Renal pelvis (tissue), 4 donors: Measurements from ENCODE around the gene UNC79. TPM values are rescaled to one million over a fixed set of nuclear protein-coding genes. Genes with fewer than 3 reads are reported as not detected.
"Not testable (repeated sequence)": the region's sequence is repeated elsewhere in the genome, so short reads cannot be mapped to it uniquely, and the experiment has no call there.

Source experiments
- DNase-seq: peaks from one replicate; pipeline ENCODE4 v3.0.0-alpha.2; 2013
- polyA plus RNA-seq, 3 donors: library from polyadenylated mRNA; unstranded; fragments of 120-200 nt; gene quantifications; one replicate each; pipeline ENCODE4 v1.2.1, GENCODE V29; 2013; ENCODE audit not compliant: insufficient read length in 3 of 3

The UNC79 gene
- polyA plus RNA-seq, 3 donors = 0.67 to 1.5 (median 1.5) TPM

- DNase-seq = peak; percentile 24
Measured at GRCh38 chr14:93493054-93493453, 62.3 kb downstream of the UNC79 start.

GRCh38 chr14:93493622-93494021, 62.9 kb downstream of the UNC79 start:
- DNase-seq = not testable (repeated sequence)

- no peak for DNase-seq
Measured at GRCh38 chr14:93496856-93497741, 66.4 kb downstream of the UNC79 start.

GRCh38 chr14:93510056-93510455, 79.3 kb downstream of the UNC79 start:
- DNase-seq = no peak

- no peak for DNase-seq
Measured at GRCh38 chr14:93511001-93511400, 80.3 kb downstream of the UNC79 start.

- no peak for DNase-seq
Measured at GRCh38 chr14:93520053-93520607, 89.4 kb downstream of the UNC79 start.

GRCh38 chr14:93522221-93522620, 91.5 kb downstream of the UNC79 start:
- DNase-seq = no peak

- not testable (repeated sequence) for DNase-seq
Measured at GRCh38 chr14:93525216-93525615, 94.5 kb downstream of the UNC79 start.

- DNase-seq = no peak
Measured at GRCh38 chr14:93525696-93526451, 95.1 kb downstream of the UNC79 start.

- no peak for DNase-seq
Measured at GRCh38 chr14:93527203-93527607, 96.5 kb downstream of the UNC79 start.

GRCh38 chr14:93528884-93529558, 98.3 kb downstream of the UNC79 start:
- no peak for DNase-seq

- no peak for DNase-seq
Measured at GRCh38 chr14:93531644-93532043, 100.9 kb downstream of the UNC79 start.

- DNase-seq = no peak
Measured at GRCh38 chr14:93532541-93532940, 101.8 kb downstream of the UNC79 start.

GRCh38 chr14:93533437-93533836, 102.7 kb downstream of the UNC79 start:
- no peak for DNase-seq

- no peak for DNase-seq
Measured at GRCh38 chr14:93533842-93534241, 103.1 kb downstream of the UNC79 start.

GRCh38 chr14:93535537-93535936, 104.8 kb downstream of the UNC79 start:
- DNase-seq = no peak

- no peak for DNase-seq
Measured at GRCh38 chr14:93536945-93537344, 106.2 kb downstream of the UNC79 start.

GRCh38 chr14:93537951-93538350, 107.2 kb downstream of the UNC79 start:
- DNase-seq = no peak

GRCh38 chr14:93538413-93538812, 107.7 kb downstream of the UNC79 start:
- no peak for DNase-seq

- DNase-seq = no peak
Measured at GRCh38 chr14:93540235-93540634, 109.5 kb downstream of the UNC79 start.

- DNase-seq = no peak
Measured at GRCh38 chr14:93543766-93544165, 113.0 kb downstream of the UNC79 start.

GRCh38 chr14:93544212-93544611, 113.5 kb downstream of the UNC79 start:
- DNase-seq = no peak
